ENCODE results near the gene FCRL5. TPM values are rescaled to one million over a fixed set of nuclear protein-coding genes. Genes with fewer than 3 reads are reported as not detected.

FCRL5 gene
- total RNA-seq, 1 experiment from 2014 or later: not detected

DNA sequence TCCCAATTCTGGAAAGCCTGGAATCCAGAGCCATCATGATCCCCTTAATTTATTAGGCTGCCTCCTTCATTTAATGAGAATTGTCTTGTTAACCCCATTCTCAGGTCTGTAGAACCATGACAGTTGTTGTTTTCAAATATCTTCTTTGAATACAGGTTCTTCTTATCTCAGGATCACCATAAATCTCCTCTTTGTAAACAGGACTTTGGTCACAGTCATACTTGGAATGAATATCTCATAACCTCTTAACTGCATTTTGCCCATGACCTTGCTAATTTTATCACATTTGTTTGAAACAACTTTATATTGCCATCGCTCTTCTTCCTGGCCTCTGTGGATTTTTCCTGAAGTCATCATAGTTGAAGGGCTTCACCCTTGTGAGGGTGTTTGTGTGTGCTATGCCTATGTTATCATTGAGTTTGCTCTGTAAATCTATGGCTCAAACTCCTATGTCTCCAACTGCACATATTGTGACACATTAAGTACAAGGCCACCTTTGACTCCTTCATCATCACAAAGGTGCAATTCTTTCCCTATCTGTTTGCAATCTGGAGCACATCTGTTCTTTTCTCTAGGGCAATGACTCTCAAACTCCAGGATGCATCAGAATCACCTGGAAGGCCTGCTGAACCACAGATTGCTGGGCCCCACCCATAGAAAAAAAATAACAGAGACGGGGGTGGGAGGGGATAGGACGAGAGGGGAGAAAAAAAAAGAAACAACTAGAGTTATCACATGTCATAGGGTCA, 54.2 kb downstream of the FCRL5 start:
- H3K36me3 Mint-ChIP-seq (ENCODE audit: insufficient read depth, unreplicated experiment): no peaks in the 10 kb centered on the region
- no peak overlapping the region for H3K27ac Mint-ChIP-seq (ENCODE audit: low read depth, unreplicated experiment)
- TF ChIP-seq CTCF (IDR thresholded peaks at IDR 0.05; ENCODE audit: unreplicated experiment): no peak
- H3K27me3 Mint-ChIP-seq (ENCODE audit: insufficient read depth, unreplicated experiment): peaks cover 85% of the 10 kb centered on the region
- intact Hi-C loops (cut with micrococcal nuclease): no loop called here
- H3K4me1 Mint-ChIP-seq (ENCODE audit: insufficient read depth, unreplicated experiment): peaks cover 5% of the 10 kb centered on the region
- ChIA-PET POLR2A (no interaction called here), CTCF (interaction anchor here (0.6 to 5.5 kb wide), 9 partner anchors 8 to 341 kb away, joined by 3 to 73 read pairs (median 6); no protein-coding TSS in a partner anchor)
- BruUV-seq (replicated peaks): no TSS peak
- no peak for DNase-seq (ENCODE audit: unreplicated experiment)
- H3K9me3 Mint-ChIP-seq (ENCODE audit: unreplicated experiment): no peaks in the 10 kb centered on the region
- H3K4me3 Mint-ChIP-seq (ENCODE audit: unreplicated experiment): no peak overlapping the region

GRCh38 chr1:157497284-157497683, 55.0 kb downstream of the FCRL5 start:
- BruUV-seq (replicated peaks): no TSS peak
- Mint-ChIP-seq H3K27me3 (ENCODE audit: insufficient read depth, unreplicated experiment) (peaks cover 90% of the 10 kb centered on the region), H3K27ac (ENCODE audit: low read depth, unreplicated experiment) (no peak overlapping the region), H3K4me1 (ENCODE audit: insufficient read depth, unreplicated experiment) (peaks cover 5% of the 10 kb centered on the region), H3K9me3 (ENCODE audit: unreplicated experiment) (no peaks in the 10 kb centered on the region), H3K36me3 (ENCODE audit: insufficient read depth, unreplicated experiment) (no peaks in the 10 kb centered on the region), H3K4me3 (ENCODE audit: unreplicated experiment) (no peak overlapping the region)
- DNase-seq (ENCODE audit: unreplicated experiment): no peak
- POLR2A ChIA-PET: no interaction called here
- CTCF ChIA-PET: interaction anchor here (0.9 to 6.6 kb wide), 14 partner anchors 8 to 410 kb away, joined by 3 to 123 read pairs (median 33); no protein-coding TSS in a partner anchor
- no peak for TF ChIP-seq CTCF (IDR thresholded peaks at IDR 0.05; ENCODE audit: unreplicated experiment)
- intact Hi-C loops (cut with micrococcal nuclease): no loop called here

GRCh38 chr1:157496121-157496526, 56.2 kb downstream of the FCRL5 start:
- Mint-ChIP-seq H3K27me3 (ENCODE audit: insufficient read depth, unreplicated experiment) (peaks cover 90% of the 10 kb centered on the region), H3K9me3 (ENCODE audit: unreplicated experiment) (no peaks in the 10 kb centered on the region), H3K4me3 (ENCODE audit: unreplicated experiment) (no peak overlapping the region), H3K36me3 (ENCODE audit: insufficient read depth, unreplicated experiment) (no peaks in the 10 kb centered on the region), H3K4me1 (ENCODE audit: insufficient read depth, unreplicated experiment) (peaks cover 5% of the 10 kb centered on the region), H3K27ac (ENCODE audit: low read depth, unreplicated experiment) (no peak overlapping the region)
- peak; percentile 95 for TF ChIP-seq CTCF (IDR thresholded peaks at IDR 0.05; ENCODE audit: unreplicated experiment)
- peak; percentile 74 for DNase-seq (ENCODE audit: unreplicated experiment)
- intact Hi-C loops (cut with micrococcal nuclease): loop anchor here (1.0 kb wide), 1 partner anchor 303 kb away; no protein-coding TSS in a partner anchor
- BruUV-seq (replicated peaks): no TSS peak
- ChIA-PET CTCF (interaction anchor here (0.6 to 6.6 kb wide), 46 partner anchors 10 to 1025 kb away, joined by 3 to 123 read pairs (median 5); no protein-coding TSS in a partner anchor), POLR2A (no interaction called here)

GRCh38 chr1:157495285-157495684, 57.0 kb downstream of the FCRL5 start:
- ChIA-PET POLR2A (interaction anchor here (0.7 kb wide), 1 partner anchor 1035 kb away, joined by 4 read pairs; no protein-coding TSS in a partner anchor), CTCF (interaction anchor here (0.6 to 6.6 kb wide), 65 partner anchors 8 to 1026 kb away, joined by 3 to 123 read pairs (median 4); no protein-coding TSS in a partner anchor)
- no peaks in the 10 kb centered on the region for H3K36me3 Mint-ChIP-seq (ENCODE audit: insufficient read depth, unreplicated experiment)
- H3K9me3 Mint-ChIP-seq (ENCODE audit: unreplicated experiment): no peaks in the 10 kb centered on the region
- H3K4me3 Mint-ChIP-seq (ENCODE audit: unreplicated experiment): no peak overlapping the region
- H3K4me1 Mint-ChIP-seq (ENCODE audit: insufficient read depth, unreplicated experiment): peaks cover 5% of the 10 kb centered on the region
- TF ChIP-seq CTCF (IDR thresholded peaks at IDR 0.05; ENCODE audit: unreplicated experiment): no peak
- no TSS peak for BruUV-seq (replicated peaks)
- no peak for DNase-seq (ENCODE audit: unreplicated experiment)
- H3K27ac Mint-ChIP-seq (ENCODE audit: low read depth, unreplicated experiment): no peak overlapping the region
- intact Hi-C loops (cut with micrococcal nuclease): no loop called here
- peaks cover 85% of the 10 kb centered on the region for H3K27me3 Mint-ChIP-seq (ENCODE audit: insufficient read depth, unreplicated experiment)

Data from MCF 10A (cell line).